Measurements from ENCODE around the gene ATP2B2.

The ATP2B2 gene

GRCh38 chr3:10289077-10289476, 216.3 kb downstream of the ATP2B2 start:
- in situ Hi-C loops (cut with HindIII; ENCODE audit: low sequenced_read_pairs), result no loop called here

GRCh38 chr3:10288575-10288960, 216.8 kb downstream of the ATP2B2 start:
- in situ Hi-C loops (cut with HindIII; ENCODE audit: low sequenced_read_pairs), result no loop called here

GRCh38 chr3:10287936-10288574, 217.3 kb downstream of the ATP2B2 start:
- in situ Hi-C loops (cut with HindIII; ENCODE audit: low sequenced_read_pairs), result no loop called here

- in situ Hi-C loops (cut with HindIII; ENCODE audit: low sequenced_read_pairs), result no loop called here
These were observed 218.6 kb downstream of the ATP2B2 start for GRCh38 chr3:10286596-10287295.

- in situ Hi-C loops (cut with HindIII; ENCODE audit: low sequenced_read_pairs), result no loop called here
These were observed 219.3 kb downstream of the ATP2B2 start for GRCh38 chr3:10286133-10286524.

- in situ Hi-C loops (cut with HindIII; ENCODE audit: low sequenced_read_pairs), result no loop called here
These were observed 219.9 kb downstream of the ATP2B2 start for GRCh38 chr3:10285272-10286132.

GRCh38 chr3:10284496-10284895, 220.9 kb downstream of the ATP2B2 start:
- in situ Hi-C loops (cut with HindIII; ENCODE audit: low sequenced_read_pairs), result no loop called here

GRCh38 chr3:10283638-10284037, 221.7 kb downstream of the ATP2B2 start:
- in situ Hi-C loops (cut with HindIII; ENCODE audit: low sequenced_read_pairs), result no loop called here

GRCh38 chr3:10281951-10282350, 223.4 kb downstream of the ATP2B2 start:
- in situ Hi-C loops (cut with HindIII; ENCODE audit: low sequenced_read_pairs), result no loop called here

GRCh38 chr3:10280571-10280970, 224.8 kb downstream of the ATP2B2 start:
- in situ Hi-C loops (cut with HindIII; ENCODE audit: low sequenced_read_pairs), result no loop called here

- in situ Hi-C loops (cut with HindIII; ENCODE audit: low sequenced_read_pairs), result no loop called here
These were observed 225.2 kb downstream of the ATP2B2 start for GRCh38 chr3:10280177-10280529.

- in situ Hi-C loops (cut with HindIII; ENCODE audit: low sequenced_read_pairs), result no loop called here
These were observed 225.8 kb downstream of the ATP2B2 start for GRCh38 chr3:10279384-10280176.

GRCh38 chr3:10278501-10278900, 226.9 kb downstream of the ATP2B2 start:
- in situ Hi-C loops (cut with HindIII; ENCODE audit: low sequenced_read_pairs), result no loop called here

- in situ Hi-C loops (cut with HindIII; ENCODE audit: low sequenced_read_pairs), result no loop called here
These were observed 228.2 kb downstream of the ATP2B2 start for GRCh38 chr3:10277115-10277625.

GRCh38 chr3:10274601-10275000, 230.8 kb downstream of the ATP2B2 start:
- in situ Hi-C loops (cut with HindIII; ENCODE audit: low sequenced_read_pairs), result no loop called here
